ENCODE data around the gene CCL16. TPM values are rescaled to one million over a fixed set of nuclear protein-coding genes. Genes with fewer than 3 reads are reported as not detected.

The CCL16 gene
- total and polyA plus RNA-seq, 7 donors, result 0.04 TPM; not detected in 6

GRCh38 chr17:35977509-35977908 lies 3.8 kb downstream of the CCL16 start:
- no peaks in the 10 kb centered on the region for H3K36me3 ChIP-seq (ENCODE audit: insufficient read depth in 1 of 2, low read depth in 1 of 2)
- DNase-seq (no peak), ATAC-seq (no peak)
- no peaks in the 10 kb centered on the region for H3K9me3 ChIP-seq
- peaks cover 0 to 3% (median 0%) of the 10 kb centered on the region in 3 donors for H3K27me3 ChIP-seq (ENCODE audit: insufficient read depth in 3 of 3, low read length in 2 of 3)
- no peaks in the 10 kb centered on the region for H3K4me1 ChIP-seq
- intact Hi-C loops (cut with DNase I), result no loop called here
- no peak for TF ChIP-seq CTCF (IDR thresholded peaks at IDR 0.05)
- 86 to 94% (median 90%) methylated on average over 7 of the region's 7 CpGs for WGBS, 3 donors
- H3K27ac ChIP-seq, result no peak overlapping the region
- H3K4me3 ChIP-seq, result no peak overlapping the region

- TF ChIP-seq CTCF (IDR thresholded peaks at IDR 0.05), result no peak
- DNase-seq (no peak), ATAC-seq (no peak)
- WGBS, 3 donors, result 54 to 59% (median 55%) methylated on average over 10 of the region's 10 CpGs
- Histone ChIP-seq H3K4me1 (no peaks in the 10 kb centered on the region), H3K27ac (no peak overlapping the region), H3K4me3 (no peak overlapping the region), H3K9me3 (no peaks in the 10 kb centered on the region), H3K27me3 (ENCODE audit: insufficient read depth in 3 of 3, low read length in 2 of 3) (no peaks in the 10 kb centered on the region), H3K36me3 (ENCODE audit: insufficient read depth in 1 of 2, low read depth in 1 of 2) (no peaks in the 10 kb centered on the region)
- intact Hi-C loops (cut with DNase I), result loop anchor here (5.0 kb wide), 3 partner anchors 99 to 509 kb away; no protein-coding TSS in a partner anchor
These were observed 7.7 kb downstream of the CCL16 start for GRCh38 chr17:35973333-35974260.

GRCh38 chr17:35972945-35973332 lies 8.4 kb downstream of the CCL16 start:
- 71 to 73% (median 72%) methylated on average over 4 of the region's 4 CpGs for WGBS, 3 donors
- H3K27ac ChIP-seq, result no peak overlapping the region
- intact Hi-C loops (cut with DNase I), result loop anchor here (5.0 kb wide), 3 partner anchors 99 to 509 kb away; no protein-coding TSS in a partner anchor
- no peak overlapping the region for H3K4me3 ChIP-seq
- no peak for DNase-seq
- no peaks in the 10 kb centered on the region for H3K27me3 ChIP-seq (ENCODE audit: insufficient read depth in 3 of 3, low read length in 2 of 3)
- no peak for ATAC-seq
- H3K36me3 ChIP-seq (ENCODE audit: insufficient read depth in 1 of 2, low read depth in 1 of 2), result no peaks in the 10 kb centered on the region
- no peaks in the 10 kb centered on the region for H3K9me3 ChIP-seq
- no peak for TF ChIP-seq CTCF (IDR thresholded peaks at IDR 0.05)
- H3K4me1 ChIP-seq, result no peaks in the 10 kb centered on the region

- Histone ChIP-seq H3K4me3 (no peak overlapping the region), H3K27ac (no peak overlapping the region), H3K9me3 (no peaks in the 10 kb centered on the region), H3K4me1 (no peaks in the 10 kb centered on the region), H3K36me3 (ENCODE audit: insufficient read depth in 1 of 2, low read depth in 1 of 2) (no peaks in the 10 kb centered on the region), H3K27me3 (ENCODE audit: insufficient read depth in 3 of 3, low read length in 2 of 3) (no peaks in the 10 kb centered on the region)
- DNase-seq (no peak), ATAC-seq (no peak)
- no peak for TF ChIP-seq CTCF (IDR thresholded peaks at IDR 0.05)
- WGBS, 3 donors, result 63 to 74% (median 65%) methylated on average over 6 of the region's 6 CpGs
- intact Hi-C loops (cut with DNase I), result loop anchor here (5.0 kb wide), 3 partner anchors 100 to 510 kb away; no protein-coding TSS in a partner anchor
These were observed 8.8 kb downstream of the CCL16 start for GRCh38 chr17:35972535-35972934.

All from psoas muscle (tissue), 8 donors.